Measurements from ENCODE around the gene ZACN.

- TF ChIP-seq POLR2AphosphoS5 (IDR thresholded peaks at IDR 0.05; ENCODE audit: low read depth, low read length) = no peak
- TF ChIP-seq TAF1 (IDR thresholded peaks at IDR 0.05; ENCODE audit: borderline replicate concordance, insufficient read depth, low read length) = no peak
Measured at GRCh38 chr17:76124582-76125390, 45.8 kb downstream of the ZACN start.
